Endodermal cell (in vitro differentiated cells): ENCODE results near the gene HMGCS2. TPM values are rescaled to one million over a fixed set of nuclear protein-coding genes. Genes with fewer than 3 reads are reported as not detected.

ENCODE experiments used
- DNase-seq: peaks from one replicate; pipeline ENCODE4 v3.0.0-alpha.2; 2017
- H3K27ac ChIP-seq: 2 replicates; pipeline ENCODE4 v1.5.1; 2013; ENCODE audit warnings: mild to moderate bottlenecking, low read depth, low read length, moderate library complexity
- H3K27me3 ChIP-seq: 2 replicates; pipeline ENCODE4 v1.6.1; 2013; ENCODE audit warnings: mild to moderate bottlenecking, low read length, moderate library complexity; ENCODE audit not compliant: insufficient read depth, control insufficient read depth, poor library complexity, severe bottlenecking
- H3K36me3 ChIP-seq: 2 replicates; pipeline ENCODE4 v1.7.0; 2013; ENCODE audit warnings: mild to moderate bottlenecking, low read length, moderate library complexity; ENCODE audit not compliant: control insufficient read depth, insufficient read depth
- H3K4me1 ChIP-seq: one replicate; pipeline ENCODE4 v1.7.0; 2013; ENCODE audit warnings: low read length; ENCODE audit not compliant: control insufficient read depth, insufficient read depth
- H3K4me3 ChIP-seq: 2 replicates; pipeline ENCODE4 v1.5.1; 2013; ENCODE audit warnings: mild to moderate bottlenecking, low read length, moderate library complexity
- H3K9ac ChIP-seq: 2 replicates; pipeline ENCODE4 v1.6.1; 2013; ENCODE audit warnings: mild to moderate bottlenecking, low read length, moderate library complexity; ENCODE audit not compliant: poor library complexity, severe bottlenecking; ENCODE audit errors: extremely low read depth
- H3K9me3 ChIP-seq: 2 replicates; pipeline ENCODE4 v1.6.1; 2013; ENCODE audit warnings: mild to moderate bottlenecking, low read length, moderate library complexity; ENCODE audit not compliant: control insufficient read depth
- H3K27ac Mint-ChIP-seq: 2 replicates; pipeline ENCODE4 v1.8.0; 2020; ENCODE audit warnings: mixed read lengths
- H3K27me3 Mint-ChIP-seq: 2 replicates; pipeline ENCODE4 v1.8.0; 2021; ENCODE audit warnings: mild to moderate bottlenecking, mixed read lengths; ENCODE audit not compliant: insufficient read depth
- H3K36me3 Mint-ChIP-seq: 2 replicates; pipeline ENCODE4 v1.8.0; 2020; ENCODE audit warnings: low read depth, mixed read lengths
- H3K4me1 Mint-ChIP-seq: 2 replicates; pipeline ENCODE4 v1.8.0; 2020; ENCODE audit warnings: mixed read lengths
- H3K4me3 Mint-ChIP-seq: 2 replicates; pipeline ENCODE4 v1.8.0; 2020; ENCODE audit warnings: mild to moderate bottlenecking, moderate library complexity, mixed read lengths
- H3K9me3 Mint-ChIP-seq: 2 replicates; pipeline ENCODE4 v1.8.0; 2020; ENCODE audit warnings: mild to moderate bottlenecking, mixed read lengths
- CTCF ChIP-seq: fragments of 200-600 bp; sonication (generic); conservative IDR thresholded peaks from 2 replicates; pipeline ENCODE4 v1.5.0; 2021; ENCODE audit warnings: antibody characterized with exemption, mild to moderate bottlenecking
- WGBS, 2 experiments: methylation state at CpG; one replicate each; pipeline versions ENCODE4 v1.1.5 to v1.1.7; 2013; ENCODE audit warnings: missing lambda C conversion rate in 2 of 2, mixed read lengths in 1 of 2; ENCODE audit not compliant: insufficient coverage in 1 of 2, insufficient read length in 1 of 2; 5-methylcytosine and 5-hydroxymethylcytosine counted together
- total RNA-seq, 2 donors: library from RNA; stranded (reverse); fragmentation: NEBNext Ultra II Directional in 1 of 2; extraction: Animal tissue kit (Norgen Biotek cat#: 25700) in 1 of 2; gene quantifications; 2 replicates in 1 of 2; 3 replicates in 1 of 2; pipeline ENCODE4 v1.2.1, GENCODE V29; 2021

HMGCS2 gene
- total RNA-seq, 2 donors from 2014 or later: not detected

GRCh38 chr1:119721896-119722295, 46.8 kb downstream of the HMGCS2 start:
- Mint-ChIP-seq H3K36me3 (peaks cover 66% of the 10 kb centered on the region), H3K9me3 (no peaks in the 10 kb centered on the region), H3K4me3 (no peak overlapping the region), H3K27me3 (no peaks in the 10 kb centered on the region), H3K27ac (no peak overlapping the region), H3K4me1 (peaks cover 11% of the 10 kb centered on the region)
- peak; percentile 32 for DNase-seq
- H3K4me1 ChIP-seq: no peaks in the 10 kb centered on the region
- H3K36me3 ChIP-seq: peaks cover 71% of the 10 kb centered on the region
- no peak overlapping the region for H3K4me3 ChIP-seq
- no peak for TF ChIP-seq CTCF
- no peak overlapping the region for H3K9ac ChIP-seq
- no peaks in the 10 kb centered on the region for H3K9me3 ChIP-seq
- H3K27ac ChIP-seq: no peak overlapping the region
- whole genome bisulfite sequencing, 2 experiments: 93 to 100% methylated on average over 2 to 5 of the region's 5 CpGs
- no peaks in the 10 kb centered on the region for H3K27me3 ChIP-seq

- H3K27ac ChIP-seq: no peak overlapping the region
- H3K4me3 ChIP-seq: no peak overlapping the region
- DNase-seq: peak; percentile 40
- no peaks in the 10 kb centered on the region for H3K4me1 ChIP-seq
- no peak for TF ChIP-seq CTCF
- no peak overlapping the region for H3K9ac ChIP-seq
- peaks cover 17% of the 10 kb centered on the region for H3K4me1 Mint-ChIP-seq
- H3K36me3 Mint-ChIP-seq: peaks cover 57% of the 10 kb centered on the region
- WGBS, 2 experiments: 88 to 94% methylated on average over 9 to 11 of the region's 11 CpGs
- peak overlapping the region; percentile 45 for H3K27ac Mint-ChIP-seq
- no peaks in the 10 kb centered on the region for H3K9me3 ChIP-seq
- no peaks in the 10 kb centered on the region for H3K27me3 Mint-ChIP-seq
- H3K27me3 ChIP-seq: no peaks in the 10 kb centered on the region
- no peak overlapping the region for H3K4me3 Mint-ChIP-seq
- H3K36me3 ChIP-seq: peaks cover 61% of the 10 kb centered on the region
- H3K9me3 Mint-ChIP-seq: no peaks in the 10 kb centered on the region
These were observed 47.8 kb downstream of the HMGCS2 start for GRCh38 chr1:119720866-119721440.

GRCh38 chr1:119718972-119719371, 49.7 kb downstream of the HMGCS2 start:
- TF ChIP-seq CTCF: no peak

More at GRCh38 chr1:119718972-119719371, 49.7 kb downstream of the HMGCS2 start:
- no peak overlapping the region for H3K4me3 ChIP-seq
- Mint-ChIP-seq H3K4me3 (no peak overlapping the region), H3K27me3 (no peaks in the 10 kb centered on the region), H3K9me3 (no peaks in the 10 kb centered on the region), H3K4me1 (peaks cover 33% of the 10 kb centered on the region), H3K36me3 (peaks cover 42% of the 10 kb centered on the region), H3K27ac (peak overlapping the region; percentile 10)
- 92 to 96% methylated on average over 3 of the region's 3 CpGs for WGBS, 2 experiments
- H3K27me3 ChIP-seq: no peaks in the 10 kb centered on the region
- no peak overlapping the region for H3K27ac ChIP-seq
- H3K9ac ChIP-seq: no peak overlapping the region
- DNase-seq: peak; percentile 29
- H3K9me3 ChIP-seq: no peaks in the 10 kb centered on the region
- H3K4me1 ChIP-seq: peaks cover 7% of the 10 kb centered on the region
- peaks cover 42% of the 10 kb centered on the region for H3K36me3 ChIP-seq
